Neural cell (in vitro differentiated cells): ENCODE results near the gene PIP5K1B.

ENCODE experiments used
- CTCF ChIP-seq: fragments of 450-650 bp; IDR thresholded peaks from 2 replicates; pipeline ENCODE4 v1.5.1; 2014; ENCODE audit warnings: antibody characterized with exemption, mild to moderate bottlenecking, moderate library complexity; ENCODE audit not compliant: poor library complexity, severe bottlenecking
- EP300 ChIP-seq: fragments of 450-650 bp; conservative IDR thresholded peaks from 2 replicates; pipeline ENCODE4 v1.6.1; 2014; ENCODE audit warnings: antibody characterized with exemption, mild to moderate bottlenecking, moderate library complexity; ENCODE audit not compliant: poor library complexity, severe bottlenecking
- EZH2 ChIP-seq: fragments of 200-600, 300-800 bp; shearing (Covaris generic), sonication (generic); IDR thresholded peaks from 2 replicates; pipeline ENCODE4 v1.6.1; 2014; ENCODE audit warnings: antibody characterized with exemption, low read length, borderline replicate concordance, mild to moderate bottlenecking; ENCODE audit not compliant: insufficient read depth, poor library complexity, severe bottlenecking
- MXI1 ChIP-seq: fragments of 450-650 bp; conservative IDR thresholded peaks from 2 replicates; pipeline ENCODE4 v1.6.1; 2014; ENCODE audit warnings: antibody characterized with exemption, mild to moderate bottlenecking; ENCODE audit not compliant: poor library complexity, severe bottlenecking
- POLR2AphosphoS5 ChIP-seq: IDR thresholded peaks from 2 replicates; pipeline ENCODE4 v1.6.1; 2012
- RAD21 ChIP-seq: fragments of 450-650 bp; conservative IDR thresholded peaks from 2 replicates; pipeline ENCODE4 v1.6.1; 2014; ENCODE audit warnings: antibody characterized with exemption, mild to moderate bottlenecking, moderate library complexity
- REST ChIP-seq: IDR thresholded peaks from 2 replicates; pipeline ENCODE4 v1.6.1; 2012; ENCODE audit warnings: borderline replicate concordance
- SMC3 ChIP-seq: fragments of 450-650 bp; conservative IDR thresholded peaks from 2 replicates; pipeline ENCODE4 v1.6.1; 2014; ENCODE audit warnings: antibody characterized with exemption, mild to moderate bottlenecking, moderate library complexity; ENCODE audit not compliant: poor library complexity
- TAF1 ChIP-seq: IDR thresholded peaks from 2 replicates; pipeline ENCODE4 v1.6.1; 2012; ENCODE audit warnings: low read depth

- TF ChIP-seq POLR2AphosphoS5 (no peak), CTCF (no peak), EZH2 (no peak), SMC3 (no peak), TAF1 (no peak), MXI1 (no peak), RAD21 (no peak), EP300 (no peak), REST (no peak)
Measured at GRCh38 chr9:68978501-68978900, 273.5 kb downstream of the PIP5K1B start.
